ENCODE data around the gene C19orf47. TPM values are rescaled to one million over a fixed set of nuclear protein-coding genes. Genes with fewer than 3 reads are reported as not detected.

C19orf47 gene
- total RNA-seq, 2 experiments from 2014 or later, result 15.6 to 33.8 TPM

DNA sequence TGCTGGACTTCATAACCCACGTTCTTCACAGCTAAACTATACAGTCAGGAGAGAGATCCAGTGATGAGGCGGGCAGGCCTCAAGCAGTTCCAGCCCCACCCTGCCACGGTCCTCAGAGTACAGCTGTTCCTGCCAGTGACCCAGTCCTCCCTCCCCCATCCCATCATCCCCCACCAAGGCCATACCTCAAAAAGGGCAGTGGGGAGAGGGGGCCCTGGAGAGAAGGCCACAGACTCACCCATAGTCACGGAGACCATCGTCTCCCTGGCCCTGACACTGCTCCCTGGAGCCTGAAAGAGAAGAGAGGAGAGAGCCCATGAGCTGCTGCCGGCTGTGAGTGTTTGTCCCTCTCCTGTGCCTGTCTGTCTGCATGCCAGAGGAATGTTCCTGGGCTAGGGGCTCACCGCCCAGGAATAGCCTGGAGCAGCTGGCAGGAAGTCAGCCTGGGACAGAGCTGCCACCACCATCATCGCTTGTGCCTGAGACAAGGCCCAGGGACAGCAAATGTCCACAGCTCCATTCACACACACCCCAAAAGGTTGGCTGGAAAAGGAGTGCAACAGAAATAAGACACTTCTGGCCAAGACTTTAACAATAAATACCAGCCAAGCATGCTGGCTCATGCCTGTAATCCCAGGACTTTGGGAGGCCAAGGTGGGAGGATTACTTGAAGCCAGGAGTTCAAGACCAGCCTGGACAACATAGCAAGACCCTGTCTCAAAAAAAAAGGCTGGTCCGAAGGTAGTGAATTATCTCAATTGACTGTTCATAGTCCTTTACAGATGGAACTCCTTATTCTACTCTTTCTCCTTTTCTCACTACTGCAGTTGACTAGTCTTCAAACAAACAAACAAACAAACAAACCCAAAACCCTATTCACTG lies 6.4 kb downstream of the C19orf47 start:
- H3K9me3 ChIP-seq (ENCODE audit: low read length), result no peaks in the 10 kb centered on the region
- peaks cover 2% of the 10 kb centered on the region for H3K4me1 ChIP-seq (ENCODE audit: insufficient read depth, low read length, poor library complexity, severe bottlenecking)
- no peaks in the 10 kb centered on the region for H3K9me2 ChIP-seq (ENCODE audit: insufficient read depth, low read length)
- no peak for TF ChIP-seq EZH2phosphoT487 (IDR thresholded peaks at IDR 0.05; ENCODE audit: borderline replicate concordance, low read depth, low read length)
- TF ChIP-seq, protein P1, sequence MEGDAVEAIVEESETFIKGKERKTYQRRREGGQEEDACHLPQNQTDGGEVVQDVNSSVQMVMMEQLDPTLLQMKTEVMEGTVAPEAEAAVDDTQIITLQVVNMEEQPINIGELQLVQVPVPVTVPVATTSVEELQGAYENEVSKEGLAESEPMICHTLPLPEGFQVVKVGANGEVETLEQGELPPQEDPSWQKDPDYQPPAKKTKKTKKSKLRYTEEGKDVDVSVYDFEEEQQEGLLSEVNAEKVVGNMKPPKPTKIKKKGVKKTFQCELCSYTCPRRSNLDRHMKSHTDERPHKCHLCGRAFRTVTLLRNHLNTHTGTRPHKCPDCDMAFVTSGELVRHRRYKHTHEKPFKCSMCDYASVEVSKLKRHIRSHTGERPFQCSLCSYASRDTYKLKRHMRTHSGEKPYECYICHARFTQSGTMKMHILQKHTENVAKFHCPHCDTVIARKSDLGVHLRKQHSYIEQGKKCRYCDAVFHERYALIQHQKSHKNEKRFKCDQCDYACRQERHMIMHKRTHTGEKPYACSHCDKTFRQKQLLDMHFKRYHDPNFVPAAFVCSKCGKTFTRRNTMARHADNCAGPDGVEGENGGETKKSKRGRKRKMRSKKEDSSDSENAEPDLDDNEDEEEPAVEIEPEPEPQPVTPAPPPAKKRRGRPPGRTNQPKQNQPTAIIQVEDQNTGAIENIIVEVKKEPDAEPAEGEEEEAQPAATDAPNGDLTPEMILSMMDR (conservative IDR thresholded peaks at IDR 0.05; ENCODE audit: low read length), result no peak
- no peak for DNase-seq (ENCODE audit: low spot score)
- no peak overlapping the region for H2AFZ ChIP-seq (ENCODE audit: low read length)
- no peaks in the 10 kb centered on the region for H4K20me1 ChIP-seq (ENCODE audit: insufficient read depth, low read length)
- no TSS peak for BruUV-seq (replicated peaks)
- no peak overlapping the region for H3K27ac ChIP-seq (ENCODE audit: low read depth, low read length, poor library complexity, severe bottlenecking)
- ChIA-PET POLR2A (no interaction called here), CTCF (ENCODE audit: unreplicated experiment) (no interaction called here)
- intact Hi-C loops (cut with micrococcal nuclease; ENCODE audit: unreplicated experiment), result no loop called here
- H3K79me2 ChIP-seq (ENCODE audit: insufficient read depth, low read depth, low read length), result peaks cover 6% of the 10 kb centered on the region; the same call in 1 of the 2 replicates
- no peak overlapping the region for H3K4me3 ChIP-seq (ENCODE audit: low read depth, low read length, poor library complexity, severe bottlenecking)
- H3K4me2 ChIP-seq (ENCODE audit: low read length), result no peak overlapping the region
- peaks cover 21% of the 10 kb centered on the region; the same call in 1 of the 2 replicates for H3K36me3 ChIP-seq (ENCODE audit: insufficient read depth, low read length)

- H3K4me2 ChIP-seq (ENCODE audit: low read length), result no peak overlapping the region
- no peak for TF ChIP-seq EZH2phosphoT487 (IDR thresholded peaks at IDR 0.05; ENCODE audit: borderline replicate concordance, low read depth, low read length)
- TF ChIP-seq, protein P1 (conservative IDR thresholded peaks at IDR 0.05; ENCODE audit: low read length), result no peak
- TSS peak; percentile 45 for BruUV-seq (replicated peaks)
- no peaks in the 10 kb centered on the region for H3K9me3 ChIP-seq (ENCODE audit: low read length)
- 0 out of 2 replicates have a peak, but pooled peaks cover 4% of the 10 kb centered on the region for H3K79me2 ChIP-seq (ENCODE audit: insufficient read depth, low read depth, low read length)
- H4K20me1 ChIP-seq (ENCODE audit: insufficient read depth, low read length), result no peaks in the 10 kb centered on the region
- POLR2A ChIA-PET, result no interaction called here
- no peak for DNase-seq (ENCODE audit: low spot score)
- H3K4me3 ChIP-seq (ENCODE audit: low read depth, low read length, poor library complexity, severe bottlenecking), result no peak overlapping the region
- no peaks in the 10 kb centered on the region for H3K4me1 ChIP-seq (ENCODE audit: insufficient read depth, low read length, poor library complexity, severe bottlenecking)
- intact Hi-C loops (cut with micrococcal nuclease; ENCODE audit: unreplicated experiment), result no loop called here
- no peak overlapping the region for H3K27ac ChIP-seq (ENCODE audit: low read depth, low read length, poor library complexity, severe bottlenecking)
- CTCF ChIA-PET (ENCODE audit: unreplicated experiment), result no interaction called here
- no peaks in the 10 kb centered on the region for H3K9me2 ChIP-seq (ENCODE audit: insufficient read depth, low read length)
- H3K36me3 ChIP-seq (ENCODE audit: insufficient read depth, low read length), result peaks cover 32% of the 10 kb centered on the region
- H2AFZ ChIP-seq (ENCODE audit: low read length), result no peak overlapping the region
Observed at GRCh38 chr19:40339018-40339728, 9.0 kb downstream of the C19orf47 start.

Measured in OCI-LY7 (cell line).